Astrocyte (in vitro differentiated cells and primary cell): Measurements from ENCODE around the gene GBX1. TPM values are rescaled to one million over a fixed set of nuclear protein-coding genes. Genes with fewer than 3 reads are reported as not detected.

Experiments used
- DNase-seq: peaks from one replicate; pipeline ENCODE4 v3.0.0-alpha.2; 2010; ENCODE audit warnings: low read depth
- FAIRE-seq: peaks from 2 replicates; lab custom pipeline; 2011; peaks lifted over from hg19 to GRCh38; lab: Jason Lieb, UNC
- H2AFZ ChIP-seq: 2 replicates; pipeline ENCODE4 v1.6.0; 2012; ENCODE audit warnings: low read depth, low read length, inconsistent platforms
- H3K27ac ChIP-seq: 2 replicates; pipeline ENCODE4 v1.5.1; 2011; ENCODE audit warnings: low read depth, low read length, inconsistent platforms
- H3K27me3 ChIP-seq: 2 replicates; pipeline ENCODE4 v1.6.0; 2011; ENCODE audit warnings: low read length, inconsistent platforms; ENCODE audit not compliant: insufficient read depth
- H3K36me3 ChIP-seq: 2 replicates; pipeline ENCODE4 v1.5.1; 2011; ENCODE audit warnings: low read length, inconsistent platforms; ENCODE audit not compliant: insufficient read depth
- H3K4me1 ChIP-seq: 2 replicates; pipeline ENCODE4 v1.5.1; 2011; ENCODE audit warnings: low read length, inconsistent platforms; ENCODE audit not compliant: insufficient read depth
- H3K4me2 ChIP-seq: 2 replicates; pipeline ENCODE4 v1.6.0; 2012; ENCODE audit warnings: low read length, inconsistent platforms
- H3K4me3 ChIP-seq: 2 replicates; pipeline ENCODE4 v1.5.1; 2011; ENCODE audit warnings: low read depth, mild to moderate bottlenecking, low read length, inconsistent platforms; ENCODE audit not compliant: insufficient read depth
- H3K79me2 ChIP-seq: 2 replicates; pipeline ENCODE4 v1.6.0; 2012; ENCODE audit warnings: mild to moderate bottlenecking, low read length, inconsistent platforms; ENCODE audit not compliant: insufficient read depth
- H3K9ac ChIP-seq: 2 replicates; pipeline ENCODE4 v1.6.0; 2012; ENCODE audit warnings: mild to moderate bottlenecking, low read length, inconsistent platforms
- H3K9me3 ChIP-seq: 2 replicates; pipeline ENCODE4 v1.5.1; 2012; ENCODE audit warnings: low read depth, mild to moderate bottlenecking, low read length, inconsistent platforms; ENCODE audit not compliant: insufficient read depth
- H4K20me1 ChIP-seq: 2 replicates; pipeline ENCODE4 v1.6.0; 2012; ENCODE audit warnings: low read length, inconsistent platforms; ENCODE audit not compliant: insufficient read depth
- H3K27ac Mint-ChIP-seq: one replicate; pipeline ENCODE4 v1.8.0; 2021; ENCODE audit warnings: mild to moderate bottlenecking, mixed read lengths; ENCODE audit not compliant: unreplicated experiment
- H3K27me3 Mint-ChIP-seq: one replicate; pipeline ENCODE4 v1.8.0; 2021; ENCODE audit warnings: low read depth, mixed read lengths; ENCODE audit not compliant: unreplicated experiment
- H3K36me3 Mint-ChIP-seq: one replicate; pipeline ENCODE4 v1.8.0; 2021; ENCODE audit warnings: low read depth, mixed read lengths; ENCODE audit not compliant: unreplicated experiment
- H3K4me1 Mint-ChIP-seq: one replicate; pipeline ENCODE4 v1.8.0; 2021; ENCODE audit warnings: low read depth, mixed read lengths; ENCODE audit not compliant: unreplicated experiment
- H3K4me3 Mint-ChIP-seq: one replicate; pipeline ENCODE4 v1.8.0; 2021; ENCODE audit warnings: mild to moderate bottlenecking, moderate library complexity, mixed read lengths; ENCODE audit not compliant: unreplicated experiment
- H3K9me3 Mint-ChIP-seq: one replicate; pipeline ENCODE4 v1.8.0; 2021; ENCODE audit warnings: mild to moderate bottlenecking, mixed read lengths; ENCODE audit not compliant: unreplicated experiment
- CTCF ChIP-seq: IDR thresholded peaks from 2 replicates; pipeline ENCODE4 v1.5.1; 2011; ENCODE audit warnings: low read depth, mild to moderate bottlenecking, inconsistent platforms, low read length, moderate library complexity; ENCODE audit not compliant: insufficient read depth
- EZH2 ChIP-seq: IDR thresholded peaks from 2 replicates; pipeline ENCODE4 v1.6.1; 2012; ENCODE audit warnings: mild to moderate bottlenecking, low read length, inconsistent platforms; ENCODE audit not compliant: insufficient read depth
- total RNA-seq: library from RNA; stranded (reverse); gene quantifications from 2 replicates; pipeline ENCODE4 v1.2.1, GENCODE V29; 2021

Gene GBX1
- total RNA-seq, 1 donor from 2014 or later: not detected

- DNase-seq (no peak), FAIRE-seq (no peak)
- Histone ChIP-seq H3K4me3 (no peak overlapping the region), H3K9me3 (no peaks in the 10 kb centered on the region), H3K27me3 (no peaks in the 10 kb centered on the region), H2AFZ (no peak overlapping the region), H3K4me1 (peaks cover 27% of the 10 kb centered on the region), H3K79me2 (peaks cover 67% of the 10 kb centered on the region), H3K4me2 (no peak overlapping the region), H3K9ac (no peak overlapping the region), H3K27ac (no peak overlapping the region), H3K36me3 (no peaks in the 10 kb centered on the region), H4K20me1 (peaks cover 92% of the 10 kb centered on the region)
- Mint-ChIP-seq H3K4me1 (peaks cover 44% of the 10 kb centered on the region), H3K4me3 (no peak overlapping the region), H3K9me3 (no peaks in the 10 kb centered on the region), H3K36me3 (peaks cover 3% of the 10 kb centered on the region), H3K27ac (no peak overlapping the region), H3K27me3 (no peaks in the 10 kb centered on the region)
- TF ChIP-seq EZH2: no peak
These were observed 58.1 kb downstream of the GBX1 start for GRCh38 chr7:151109094-151110048.

DNA sequence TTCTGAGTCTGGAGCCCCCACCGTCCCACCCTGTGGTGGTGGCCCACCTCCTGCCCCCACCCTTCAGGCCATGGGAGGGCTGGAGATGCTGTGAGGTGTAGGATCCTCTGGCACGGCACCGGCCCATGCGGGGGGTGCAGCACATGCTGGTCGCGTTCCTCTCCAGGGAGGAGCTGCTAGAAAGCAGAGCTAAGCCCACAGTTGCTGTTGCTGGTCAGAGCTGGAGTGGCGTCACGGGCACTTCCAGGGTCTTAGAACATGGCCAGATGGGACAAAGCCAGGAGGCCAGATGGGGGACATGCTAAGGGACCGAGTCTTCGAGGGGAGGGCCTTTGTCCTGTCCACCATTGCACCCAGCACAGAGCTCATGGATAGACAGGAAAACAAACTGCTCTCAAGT, 59.6 kb downstream of the GBX1 start:
- Mint-ChIP-seq H3K36me3 (peaks cover 3% of the 10 kb centered on the region), H3K4me3 (no peak overlapping the region), H3K27ac (no peak overlapping the region), H3K9me3 (no peaks in the 10 kb centered on the region), H3K27me3 (no peaks in the 10 kb centered on the region), H3K4me1 (peaks cover 37% of the 10 kb centered on the region)
- peaks cover 68% of the 10 kb centered on the region for H3K79me2 ChIP-seq
- H4K20me1 ChIP-seq: peaks cover 94% of the 10 kb centered on the region
- no peaks in the 10 kb centered on the region for H3K27me3 ChIP-seq
- peaks cover 13% of the 10 kb centered on the region for H3K4me1 ChIP-seq
- no peaks in the 10 kb centered on the region for H3K9me3 ChIP-seq
- DNase-seq: no peak
- no peak overlapping the region for H3K4me3 ChIP-seq
- FAIRE-seq: no peak
- H2AFZ ChIP-seq: no peak overlapping the region
- TF ChIP-seq EZH2 (no peak), CTCF (no peak)
- no peak overlapping the region for H3K4me2 ChIP-seq
- no peaks in the 10 kb centered on the region for H3K36me3 ChIP-seq
- H3K27ac ChIP-seq: no peak overlapping the region
- no peak overlapping the region for H3K9ac ChIP-seq

DNA sequence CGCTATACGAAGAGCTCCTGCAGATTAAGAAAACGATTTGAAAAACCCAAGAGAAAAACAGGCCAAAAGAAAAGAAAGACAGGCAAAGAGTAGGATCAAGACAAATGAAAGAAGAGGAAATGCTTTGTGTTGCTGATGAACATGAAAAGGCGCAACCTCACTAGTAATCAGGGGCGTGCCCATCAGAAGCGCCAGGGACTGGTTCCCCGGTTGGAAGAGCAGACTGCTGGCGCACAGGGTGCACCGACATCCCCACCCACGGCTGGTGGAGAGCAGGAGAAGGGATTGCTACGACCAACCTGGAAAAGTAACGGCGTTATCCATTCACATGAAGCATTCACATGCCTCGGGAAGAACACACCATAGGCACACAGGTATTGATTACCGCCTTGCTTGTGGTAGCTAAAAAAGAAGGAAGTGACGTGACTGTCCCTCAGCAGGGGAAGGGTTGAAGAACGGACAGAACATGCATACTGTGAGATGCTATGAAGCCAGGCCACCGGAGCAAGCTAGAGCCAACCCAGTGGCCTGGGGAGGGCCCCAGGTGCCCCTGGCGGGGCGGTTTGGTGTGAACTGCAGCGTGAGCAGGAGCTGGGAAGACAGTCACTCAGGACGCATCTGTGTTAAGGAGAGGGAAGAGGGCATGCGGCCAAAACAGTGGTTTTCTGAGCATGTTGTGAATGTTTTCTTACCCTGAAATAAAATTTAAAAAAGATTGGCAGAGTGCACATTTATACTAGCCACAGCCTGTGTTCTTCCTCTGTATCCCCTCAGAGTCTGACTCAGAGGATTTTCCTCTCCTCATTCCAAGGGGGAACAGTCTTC, 62.9 kb downstream of the GBX1 start:
- Histone ChIP-seq H3K36me3 (no peaks in the 10 kb centered on the region), H3K9ac (peak overlapping the region; percentile 4), H3K27ac (no peak overlapping the region), H3K79me2 (peaks cover 70% of the 10 kb centered on the region), H3K9me3 (no peaks in the 10 kb centered on the region), H4K20me1 (peaks cover 94% of the 10 kb centered on the region), H3K4me1 (peaks cover 12% of the 10 kb centered on the region), H3K27me3 (no peaks in the 10 kb centered on the region), H3K4me2 (peak overlapping the region; percentile 71), H3K4me3 (no peak overlapping the region), H2AFZ (no peak overlapping the region)
- Mint-ChIP-seq H3K9me3 (no peaks in the 10 kb centered on the region), H3K4me1 (peaks cover 22% of the 10 kb centered on the region), H3K27ac (peak overlapping the region; percentile 20), H3K27me3 (no peaks in the 10 kb centered on the region), H3K36me3 (peaks cover 3% of the 10 kb centered on the region), H3K4me3 (peak overlapping the region; percentile 34)
- TF ChIP-seq CTCF (no peak), EZH2 (no peak)
- no peak for FAIRE-seq
- DNase-seq: peak; percentile 93
